GM18507 (cell line): ENCODE measurements around the gene LTB4R2.
"Not testable (repeated sequence)": the region's sequence is repeated elsewhere in the genome, so short reads cannot be mapped to it uniquely, and the experiment has no call there.

Experiments
- DNase-seq: peaks from one replicate; pipeline ENCODE4 v3.0.0; 2011; ENCODE audit warnings: low read depth; ENCODE audit not compliant: insufficient read length; ENCODE audit errors: extremely low spot score
- FAIRE-seq: peaks from 2 replicates; lab custom pipeline; 2011; peaks lifted over from hg19 to GRCh38; lab: Jason Lieb, UNC

The LTB4R2 gene

DNA sequence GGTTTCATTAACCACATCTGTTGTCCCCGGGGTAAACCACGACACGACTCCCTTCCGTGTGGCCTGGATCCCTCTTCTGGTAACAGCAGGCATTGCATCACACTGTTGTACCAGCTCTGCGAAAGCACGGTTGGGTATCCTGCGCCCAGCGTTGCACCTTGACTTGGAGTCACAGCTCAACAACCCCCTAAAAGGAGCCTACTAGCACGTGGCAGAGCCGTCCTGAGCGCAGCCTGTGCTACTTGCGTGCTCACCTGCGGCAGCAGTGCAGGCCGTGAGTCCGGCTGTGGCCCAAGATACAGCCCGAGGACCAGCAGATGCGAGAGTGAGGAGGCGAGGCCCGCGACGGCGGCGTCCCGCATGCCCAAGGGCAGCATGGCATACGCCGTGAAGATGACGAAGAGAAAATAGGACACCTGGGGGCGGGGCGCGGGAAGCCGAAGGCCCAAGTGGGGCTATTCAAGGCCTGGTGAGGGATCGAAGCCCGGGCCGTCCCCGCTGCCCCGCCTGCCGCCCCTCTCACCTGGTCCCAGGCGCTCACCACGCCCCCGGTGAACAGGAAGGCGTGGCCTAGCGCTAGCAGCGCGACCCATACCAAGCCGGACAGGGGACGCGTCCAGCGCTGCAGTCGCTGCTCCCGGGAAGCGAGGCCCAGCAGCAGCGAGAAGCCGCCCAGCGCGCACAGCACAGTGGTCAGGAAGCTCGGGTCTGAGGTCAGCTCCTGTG, 22.5 kb downstream of the LTB4R2 start:
- FAIRE-seq = peak; percentile 95
- peak; percentile 86 for DNase-seq

DNA sequence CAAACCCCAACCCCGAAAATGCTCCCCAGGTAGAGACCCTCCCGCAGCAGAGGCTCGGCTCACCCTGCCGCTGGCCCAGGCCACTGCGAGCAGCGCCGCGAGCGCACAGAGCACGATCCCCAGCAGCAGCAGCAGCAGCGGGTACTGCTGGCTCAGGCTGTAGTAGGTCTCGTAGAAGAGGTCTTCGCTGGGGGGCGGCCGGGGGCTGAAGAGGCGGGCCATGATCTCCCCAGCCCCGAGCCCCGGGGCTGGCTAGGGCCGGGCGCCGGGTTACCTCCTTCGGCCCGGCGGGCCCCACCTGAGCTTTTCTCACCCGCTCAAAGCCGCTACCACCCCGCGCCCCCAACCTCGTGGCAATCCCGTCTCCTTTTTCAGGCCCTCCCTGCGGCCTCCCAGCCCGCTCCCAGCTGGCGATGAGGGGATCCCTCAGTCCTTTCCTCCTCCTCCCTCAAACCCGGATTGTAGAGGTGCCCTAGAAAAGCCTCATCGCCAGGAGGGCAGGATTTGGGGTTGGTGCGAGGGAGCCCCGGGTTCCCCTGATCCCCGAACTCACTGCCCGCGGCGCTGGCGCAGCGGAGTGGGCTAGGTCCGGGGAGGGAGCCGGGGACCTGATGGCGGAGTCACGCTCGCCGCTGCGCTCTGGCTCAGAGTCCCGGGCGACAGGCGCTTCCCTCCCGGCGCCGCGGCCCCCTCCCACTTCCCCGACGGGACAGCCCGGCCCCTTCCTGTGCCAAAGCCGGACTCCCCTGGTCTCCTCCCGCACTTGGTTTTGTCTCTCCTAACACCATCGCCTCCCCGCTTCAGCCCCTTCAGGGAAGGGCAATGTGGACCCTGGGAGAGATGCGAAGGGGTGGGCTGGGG, 24.7 kb downstream of the LTB4R2 start, which contains the start of gene ADCY4:
ADCY4 (minus strand) TSS at position 641 of the 861 bp plus-strand sequence; CDS start at position 222, 419 bp downstream.
- FAIRE-seq = no peak

DNA sequence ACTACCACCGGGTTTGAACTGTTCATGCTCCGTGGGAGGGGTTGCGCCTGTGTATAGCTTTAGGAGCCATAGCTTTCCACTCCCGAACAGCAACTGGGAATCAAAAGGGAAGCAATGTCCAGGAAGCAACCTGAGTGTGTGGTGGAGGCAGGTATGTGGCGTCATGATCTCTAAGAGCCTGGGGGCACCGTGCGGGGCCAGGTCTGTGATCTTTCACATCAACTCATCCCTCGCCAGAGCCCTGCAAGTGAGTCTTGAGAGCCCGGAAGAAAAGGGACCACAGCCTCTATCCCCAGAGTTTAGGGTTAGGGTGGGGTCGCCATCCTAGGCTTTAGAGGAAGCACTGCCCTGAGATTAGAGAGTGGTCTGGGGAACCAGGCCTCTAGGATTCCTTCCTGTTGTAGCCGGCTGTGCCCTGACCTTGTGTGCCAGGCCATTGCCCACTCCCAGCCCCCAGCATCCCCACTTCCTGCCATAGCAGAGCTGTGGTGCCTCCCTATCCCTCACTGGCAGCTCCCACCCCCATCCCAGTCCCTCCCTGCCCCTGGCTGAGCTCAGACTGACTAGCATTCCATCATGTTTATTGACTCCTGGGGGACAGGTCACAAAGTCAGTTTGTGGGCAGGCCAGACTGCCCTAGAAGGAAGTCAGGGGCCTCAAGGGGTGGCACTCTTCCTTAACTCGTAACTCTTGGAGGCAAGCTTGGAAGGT, 25.7 kb downstream of the LTB4R2 start:
- no peak for FAIRE-seq

More for the DNA sequence above, 24.7 kb downstream of the LTB4R2 start, which contains the start of gene ADCY4:
- no peak for DNase-seq

GRCh38 chr14:24337144-24337823, 27.3 kb downstream of the LTB4R2 start:
- no peak for FAIRE-seq
- DNase-seq = no peak

More for the DNA sequence above, 25.7 kb downstream of the LTB4R2 start:
- no peak for DNase-seq

GRCh38 chr14:24337824-24338175, 27.9 kb downstream of the LTB4R2 start:
- FAIRE-seq = no peak
- no peak for DNase-seq

GRCh38 chr14:24338843-24339242, 28.9 kb downstream of the LTB4R2 start:
- DNase-seq = no peak
- FAIRE-seq = no peak

- FAIRE-seq = peak; percentile 93
- DNase-seq = peak; percentile 70
These were observed 29.6 kb downstream of the LTB4R2 start, which contains the start of gene RIPK3 for GRCh38 chr14:24339284-24340151. RIPK3 (minus strand) TSS chr14:24339991; CDS start chr14:24339826, 165 bp downstream.

DNA sequence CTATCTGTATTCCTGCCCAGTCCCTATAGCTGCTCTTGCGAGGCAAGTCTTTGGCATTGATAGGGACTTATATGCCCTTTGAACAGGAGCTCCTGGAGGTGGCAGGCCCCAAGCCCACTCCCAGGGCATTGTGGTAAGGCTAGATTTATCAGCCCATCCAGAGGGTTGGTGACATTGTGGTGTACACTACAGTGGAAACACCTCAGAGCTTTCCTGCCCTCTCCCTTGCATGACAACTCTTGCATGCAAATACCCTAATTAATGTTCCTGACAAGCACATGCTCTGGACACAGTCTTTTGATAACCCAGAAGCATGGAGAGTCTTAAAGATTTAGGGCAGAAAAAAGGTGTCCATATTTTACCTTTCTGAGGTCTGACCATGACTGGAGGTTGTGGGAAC, 30.7 kb downstream of the LTB4R2 start:
- no peak for FAIRE-seq
- DNase-seq = no peak

GRCh38 chr14:24342889-24343288, 32.9 kb downstream of the LTB4R2 start:
- FAIRE-seq (no peak), DNase-seq (no peak)

GRCh38 chr14:24343795-24344660, 34.1 kb downstream of the LTB4R2 start:
- FAIRE-seq (no peak), DNase-seq (no peak)

DNA sequence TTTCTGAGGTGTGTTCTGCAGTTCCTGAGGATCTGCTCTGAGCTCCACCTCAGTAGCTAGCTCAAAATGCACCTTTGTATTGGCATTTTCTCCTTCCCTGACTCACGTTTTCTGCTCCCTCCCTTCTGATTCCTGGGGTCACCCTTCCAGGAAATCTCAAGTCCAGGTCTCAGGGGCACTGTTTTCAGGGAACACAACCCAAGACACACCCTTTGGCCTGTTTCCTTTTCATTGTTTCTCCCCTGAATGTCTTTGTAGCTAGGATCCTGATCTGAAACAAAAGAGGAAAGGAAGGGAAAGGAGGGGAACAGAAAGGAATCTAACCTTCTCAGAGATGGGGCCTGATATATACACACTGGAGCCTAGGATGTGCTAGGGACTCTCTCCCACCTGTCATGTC, 37.2 kb downstream of the LTB4R2 start:
- FAIRE-seq = no peak
- no peak for DNase-seq

GRCh38 chr14:24348186-24348585, 38.2 kb downstream of the LTB4R2 start:
- FAIRE-seq (no peak), DNase-seq (no peak)

DNA sequence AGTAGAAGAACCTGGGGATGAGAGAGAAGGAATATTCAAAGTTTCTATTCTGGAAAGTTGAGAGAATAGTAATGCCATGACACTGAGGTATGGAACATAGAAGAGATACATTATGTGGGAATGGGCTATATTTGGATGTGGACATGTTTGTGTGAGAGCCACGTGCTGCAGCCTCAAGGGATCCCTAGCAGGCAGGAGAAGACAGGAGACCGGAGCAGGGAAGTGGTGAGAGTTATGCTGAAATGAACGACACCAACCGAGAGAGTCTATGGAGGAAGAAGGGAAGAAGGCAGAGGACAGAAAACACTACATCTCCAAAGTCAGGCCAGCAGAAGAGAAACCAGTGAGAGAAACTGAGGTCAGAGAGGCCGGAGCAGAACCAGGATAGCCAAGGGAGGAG, 39.8 kb downstream of the LTB4R2 start:
- FAIRE-seq (no peak), DNase-seq (no peak)

DNA sequence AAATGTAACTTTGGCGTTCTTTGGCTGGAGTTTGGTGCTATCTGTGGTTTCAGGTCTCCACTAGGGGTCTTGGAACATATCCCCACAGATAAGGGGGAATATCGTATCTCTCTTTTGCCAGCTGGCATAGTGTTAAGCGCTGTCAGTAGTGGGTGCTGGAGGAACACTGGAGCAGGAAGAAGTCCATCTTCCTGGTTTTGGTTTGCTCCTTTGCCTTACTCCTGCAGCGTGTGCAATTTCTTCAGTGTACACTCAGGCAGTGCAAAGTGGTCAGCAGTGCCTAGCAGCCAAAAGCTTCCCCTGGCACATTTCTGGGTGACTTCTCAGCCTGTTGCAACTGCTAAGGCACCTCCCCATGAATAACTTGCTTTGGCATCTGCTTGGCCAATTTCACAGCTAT, 41.6 kb downstream of the LTB4R2 start:
- DNase-seq = no peak
- no peak for FAIRE-seq

GRCh38 chr14:24353559-24354481, 43.9 kb downstream of the LTB4R2 start:
- FAIRE-seq (no peak), DNase-seq (no peak)

GRCh38 chr14:24354482-24354825, 44.5 kb downstream of the LTB4R2 start:
- FAIRE-seq, DNase-seq: not testable (repeated sequence)

DNA sequence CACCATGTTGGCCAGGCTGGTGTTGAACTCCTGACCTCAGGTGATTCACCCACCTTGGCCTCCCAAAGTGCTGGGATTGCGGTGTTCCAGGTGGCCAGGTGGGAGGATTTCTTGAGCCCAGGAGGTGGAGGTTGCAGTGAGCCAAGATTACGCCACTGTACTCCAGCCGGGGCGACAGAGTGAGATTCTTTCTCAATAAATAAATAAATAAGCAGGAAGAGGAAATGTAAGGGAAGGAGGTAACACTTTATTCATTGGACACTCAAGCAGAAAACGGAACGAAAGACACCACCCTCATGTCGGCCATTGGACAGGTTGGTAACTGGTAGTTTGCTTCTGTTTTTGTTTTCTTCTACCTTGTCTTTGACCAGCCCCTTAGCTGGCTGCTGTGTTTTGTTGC, 45.1 kb downstream of the LTB4R2 start:
- no peak for DNase-seq
- no peak for FAIRE-seq
